ENCODE measurements around the gene NEGR1. TPM values are rescaled to one million over a fixed set of nuclear protein-coding genes. Genes with fewer than 3 reads are reported as not detected.

The NEGR1 gene
- total RNA-seq, 1 experiment from 2014 or later, result 0.05 TPM

- intact Hi-C loops (cut with micrococcal nuclease), result no loop called here
- Histone ChIP-seq H3K4me2 (ENCODE audit: low read length) (no peak overlapping the region), H3K79me2 (ENCODE audit: insufficient read depth, low read length) (no peaks in the 10 kb centered on the region), H3K27ac (ENCODE audit: low read depth, low read length) (no peak overlapping the region), H3K36me3 (ENCODE audit: control insufficient read depth in 1 of 2, insufficient read depth in 2 of 2, low read length in 2 of 2) (no peaks in the 10 kb centered on the region), H3K9me3 (ENCODE audit: control insufficient read depth in 1 of 2, insufficient read depth in 1 of 2, low read depth in 1 of 2, low read length in 2 of 2) (peaks cover 7% of the 10 kb centered on the region in 2 experiments; a peak in 2 of 4 replicates), H3K4me1 (ENCODE audit: control insufficient read depth in 1 of 2, insufficient read depth in 2 of 2, low read length in 2 of 2) (no peaks in the 10 kb centered on the region), H3K27me3 (ENCODE audit: insufficient read depth, low read length) (no peaks in the 10 kb centered on the region), H4K20me1 (ENCODE audit: insufficient read depth) (no peaks in the 10 kb centered on the region), H2AFZ (ENCODE audit: low read depth, low read length, poor library complexity, severe bottlenecking) (no peak overlapping the region), H3K9me2 (ENCODE audit: insufficient read depth) (no peaks in the 10 kb centered on the region), H3K4me3 (replicated peaks in 1 of 2; ENCODE audit: low read depth in 1 of 2, low read length in 2 of 2) (no peak overlapping the region), H3K9ac (ENCODE audit: low read length) (no peak overlapping the region)
- TF ChIP-seq RAD21 (IDR thresholded peaks at IDR 0.05; ENCODE audit: low read depth) (no peak), JUND (IDR thresholded peaks at IDR 0.05) (no peak), EZH2phosphoT487 (IDR thresholded peaks at IDR 0.05; ENCODE audit: borderline replicate concordance) (no peak), ZNF274 (IDR thresholded peaks at IDR 0.05; ENCODE audit: low read depth, low read length) (no peak), CEBPB (IDR thresholded peaks at IDR 0.05; ENCODE audit: low read depth) (no peak), CBX3 (IDR thresholded peaks at IDR 0.05; ENCODE audit: low read depth) (no peak), ZBTB33 (IDR thresholded peaks at IDR 0.05; ENCODE audit: extremely low read depth, insufficient replicate concordance, low read length) (no peak), POLR2AphosphoS5 (IDR thresholded peaks at IDR 0.05; ENCODE audit: low read depth, low read length) (no peak), ZFX (IDR thresholded peaks at IDR 0.05) (no peak), SP1 (IDR thresholded peaks at IDR 0.05; ENCODE audit: low read depth) (no peak), ATF3 (IDR thresholded peaks at IDR 0.05) (no peak), MAX (IDR thresholded peaks at IDR 0.05) (no peak), TCF7L2 (IDR thresholded peaks at IDR 0.05; ENCODE audit: borderline replicate concordance, extremely low read depth, insufficient read depth, insufficient read length) (no peak), POLR2A (IDR thresholded peaks at IDR 0.05; ENCODE audit: borderline replicate concordance, extremely low read depth, insufficient read depth, insufficient read length) (no peak), ELF1 (IDR thresholded peaks at IDR 0.05; ENCODE audit: borderline replicate concordance, low read depth) (no peak), EZH2 (IDR thresholded peaks at IDR 0.05) (no peak)
- TF ChIP-seq, protein P1, sequence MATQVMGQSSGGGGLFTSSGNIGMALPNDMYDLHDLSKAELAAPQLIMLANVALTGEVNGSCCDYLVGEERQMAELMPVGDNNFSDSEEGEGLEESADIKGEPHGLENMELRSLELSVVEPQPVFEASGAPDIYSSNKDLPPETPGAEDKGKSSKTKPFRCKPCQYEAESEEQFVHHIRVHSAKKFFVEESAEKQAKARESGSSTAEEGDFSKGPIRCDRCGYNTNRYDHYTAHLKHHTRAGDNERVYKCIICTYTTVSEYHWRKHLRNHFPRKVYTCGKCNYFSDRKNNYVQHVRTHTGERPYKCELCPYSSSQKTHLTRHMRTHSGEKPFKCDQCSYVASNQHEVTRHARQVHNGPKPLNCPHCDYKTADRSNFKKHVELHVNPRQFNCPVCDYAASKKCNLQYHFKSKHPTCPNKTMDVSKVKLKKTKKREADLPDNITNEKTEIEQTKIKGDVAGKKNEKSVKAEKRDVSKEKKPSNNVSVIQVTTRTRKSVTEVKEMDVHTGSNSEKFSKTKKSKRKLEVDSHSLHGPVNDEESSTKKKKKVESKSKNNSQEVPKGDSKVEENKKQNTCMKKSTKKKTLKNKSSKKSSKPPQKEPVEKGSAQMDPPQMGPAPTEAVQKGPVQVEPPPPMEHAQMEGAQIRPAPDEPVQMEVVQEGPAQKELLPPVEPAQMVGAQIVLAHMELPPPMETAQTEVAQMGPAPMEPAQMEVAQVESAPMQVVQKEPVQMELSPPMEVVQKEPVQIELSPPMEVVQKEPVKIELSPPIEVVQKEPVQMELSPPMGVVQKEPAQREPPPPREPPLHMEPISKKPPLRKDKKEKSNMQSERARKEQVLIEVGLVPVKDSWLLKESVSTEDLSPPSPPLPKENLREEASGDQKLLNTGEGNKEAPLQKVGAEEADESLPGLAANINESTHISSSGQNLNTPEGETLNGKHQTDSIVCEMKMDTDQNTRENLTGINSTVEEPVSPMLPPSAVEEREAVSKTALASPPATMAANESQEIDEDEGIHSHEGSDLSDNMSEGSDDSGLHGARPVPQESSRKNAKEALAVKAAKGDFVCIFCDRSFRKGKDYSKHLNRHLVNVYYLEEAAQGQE (IDR thresholded peaks at IDR 0.05; ENCODE audit: low read depth), result no peak
- DNase-seq (ENCODE audit: low read depth, low spot score) (no peak), ATAC-seq (no peak)
- ChIA-PET RAD21 (ENCODE audit: low non-redundant PET in 1 of 2, low total read pairs in 2 of 2, uncharacterized antibody in 2 of 2, unreplicated experiment in 2 of 2) (no interaction called here), CTCF (no interaction called here), POLR2A (no interaction called here)
- no TSS peak for BruUV-seq (replicated peaks)
Observed at GRCh38 chr1:72000809-72001208, 281.5 kb downstream of the NEGR1 start.
